ENCODE measurements around the gene RASA4B. TPM values are rescaled to one million over a fixed set of nuclear protein-coding genes. Genes with fewer than 3 reads are reported as not detected.
"Not testable (repeated sequence)": the region's sequence is repeated elsewhere in the genome, so short reads cannot be mapped to it uniquely, and the experiment has no call there.

Gene RASA4B
- total and polyA plus RNA-seq, 2 donors (not counting 3 experiments of a cell fraction or from before 2014, with no cell fraction given): 3.2 to 9.8 TPM

GRCh38 chr7:102455596-102455995 is 62.0 kb downstream of the RASA4B start:
- no peaks in the 10 kb centered on the region for H3K9me1 ChIP-seq (replicated peaks; ENCODE audit: control insufficient read depth, extremely low read depth, insufficient read depth, low read length)
- no TSS peak for BruUV-seq (replicated peaks)
- intact Hi-C loops (cut with micrococcal nuclease): no loop called here
- FAIRE-seq: no peak
- no peak overlapping the region for H3K4me3 ChIP-seq (replicated peaks in 1 of 3; ENCODE audit: insufficient read depth in 1 of 3, low read depth in 1 of 3, low read length in 3 of 3)
- H3K79me2 ChIP-seq (ENCODE audit: control insufficient read depth, insufficient read depth, low read length): no peaks in the 10 kb centered on the region
- H3K4me1 ChIP-seq (ENCODE audit: control insufficient read depth, extremely low read depth, insufficient read depth, low read length): no peaks in the 10 kb centered on the region
- POLR2A ChIA-PET: no interaction called here
- no peaks in the 10 kb centered on the region for H4K20me1 ChIP-seq (replicated peaks; ENCODE audit: control insufficient read depth, extremely low read depth, insufficient read depth, low read length)
- H3K27me3 ChIP-seq (ENCODE audit: control insufficient read depth in 2 of 2, insufficient read depth in 2 of 2, low read length in 2 of 2): no peaks in the 10 kb centered on the region
- H3K36me3 ChIP-seq (ENCODE audit: control insufficient read depth in 2 of 2, extremely low read depth in 1 of 2, insufficient read depth in 2 of 2, low read length in 2 of 2): peaks cover 4 to 9% of the 10 kb centered on the region in 2 experiments
- H3K9me3 ChIP-seq (replicated peaks; ENCODE audit: control insufficient read depth, insufficient read depth, low read length): no peaks in the 10 kb centered on the region
- H3K9ac ChIP-seq (replicated peaks; ENCODE audit: extremely low read depth, insufficient read depth, low read length): no peak overlapping the region
- CTCF ChIA-PET: interaction anchor here (1.1 to 2.1 kb wide), 3 partner anchors 12 to 43 kb away, joined by 5 read pairs; partner anchors contain the start of gene ORAI2
- no peak overlapping the region for H3K4me2 ChIP-seq (ENCODE audit: insufficient read depth, low read length)
- no peak overlapping the region for H2AFZ ChIP-seq (ENCODE audit: low read depth, low read length)
- TF ChIP-seq MAX (IDR thresholded peaks at IDR 0.05; ENCODE audit: insufficient read depth, insufficient read length) (no peak), CTCF (IDR thresholded peaks at IDR 0.05; ENCODE audit: extremely low read depth in 1 of 2, insufficient read depth in 1 of 2, low read depth in 1 of 2, low read length in 2 of 2) (no peak), MYC (IDR thresholded peaks at IDR 0.05; ENCODE audit: low read depth, low read length) (no peak), FOS (IDR thresholded peaks at IDR 0.05; ENCODE audit: borderline replicate concordance, insufficient read depth, low read length) (no peak), POLR2A (IDR thresholded peaks at IDR 0.05; ENCODE audit: low read depth, low read length) (no peak), JUN (IDR thresholded peaks at IDR 0.05; ENCODE audit: borderline replicate concordance, insufficient read depth, insufficient read length, low read depth) (no peak), GATA2 (IDR thresholded peaks at IDR 0.05; ENCODE audit: insufficient read depth, insufficient read length, low read depth, low read length) (no peak), EZH2 (IDR thresholded peaks at IDR 0.05; ENCODE audit: borderline replicate concordance, low read depth, low read length, severe bottlenecking) (no peak), POLR2AphosphoS5 (IDR thresholded peaks at IDR 0.05; ENCODE audit: insufficient read depth, low read depth, low read length) (no peak)
- dilution Hi-C loops (cut with MboI; ENCODE audit: extremely low pct_ligation_motif_present, low sequenced_read_pairs): no loop called here
- no peak overlapping the region for H3K27ac ChIP-seq (ENCODE audit: insufficient read depth, low read depth, low read length)
- no peak for DNase-seq (ENCODE audit: low read depth, low spot score)

GRCh38 chr7:102454932-102455331 is 62.6 kb downstream of the RASA4B start:
- intact Hi-C loops (cut with micrococcal nuclease); BruUV-seq (replicated peaks); H3K9me1 ChIP-seq (replicated peaks; ENCODE audit: control insufficient read depth, extremely low read depth, insufficient read depth, low read length); H2AFZ ChIP-seq (ENCODE audit: low read depth, low read length); POLR2A ChIA-PET; H3K9ac ChIP-seq (replicated peaks; ENCODE audit: extremely low read depth, insufficient read depth, low read length); FAIRE-seq; DNase-seq (ENCODE audit: low read depth, low spot score); H3K27ac ChIP-seq (ENCODE audit: insufficient read depth, low read depth, low read length); H3K4me3 ChIP-seq (replicated peaks in 1 of 3; ENCODE audit: insufficient read depth in 1 of 3, low read depth in 1 of 3, low read length in 3 of 3); H3K27me3 ChIP-seq (ENCODE audit: control insufficient read depth in 2 of 2, insufficient read depth in 2 of 2, low read length in 2 of 2); H3K4me1 ChIP-seq (ENCODE audit: control insufficient read depth, extremely low read depth, insufficient read depth, low read length); H4K20me1 ChIP-seq (replicated peaks; ENCODE audit: control insufficient read depth, extremely low read depth, insufficient read depth, low read length); H3K9me3 ChIP-seq (replicated peaks; ENCODE audit: control insufficient read depth, insufficient read depth, low read length); H3K36me3 ChIP-seq (ENCODE audit: control insufficient read depth in 2 of 2, extremely low read depth in 1 of 2, insufficient read depth in 2 of 2, low read length in 2 of 2); H3K4me2 ChIP-seq (ENCODE audit: insufficient read depth, low read length); dilution Hi-C loops (cut with MboI; ENCODE audit: extremely low pct_ligation_motif_present, low sequenced_read_pairs); H3K79me2 ChIP-seq (ENCODE audit: control insufficient read depth, insufficient read depth, low read length): not testable (repeated sequence)
- CTCF ChIA-PET: interaction anchor here (1.5 to 2.1 kb wide), 2 partner anchors 21 to 42 kb away, joined by 5 read pairs; partner anchors contain the start of gene ORAI2

Data from endothelial cell of umbilical vein (primary cell).